Measurements from ENCODE around the gene KRT6A. TPM values are rescaled to one million over a fixed set of nuclear protein-coding genes. Genes with fewer than 3 reads are reported as not detected.
A peak's percentile ranks its signal among the peaks of the same experiment; 100 is the strongest.

KRT6A gene
- polyA plus RNA-seq, 1 donor (not counting 4 experiments of a cell fraction or from before 2014, with no cell fraction given) = 12,338 TPM

GRCh38 chr12:52498946-52499345, 5.9 kb upstream of the KRT6A start:
- H3K27me3 ChIP-seq (ENCODE audit: control insufficient read depth, extremely low read depth, insufficient read depth, low read length) = no peaks in the 10 kb centered on the region
- no peak overlapping the region for H3K4me2 ChIP-seq (ENCODE audit: control insufficient read depth, extremely low read depth, insufficient read depth, low read depth, low read length)
- DNase-seq (ENCODE audit: low read depth, low spot score) (no peak), FAIRE-seq (no peak)
- H3K9me3 ChIP-seq (ENCODE audit: control insufficient read depth, low read depth, low read length) = no peaks in the 10 kb centered on the region
- H3K4me1 ChIP-seq (ENCODE audit: control insufficient read depth, extremely low read depth, insufficient read depth, low read length) = peaks cover 55% of the 10 kb centered on the region
- H3K27ac ChIP-seq (ENCODE audit: control insufficient read depth, insufficient read depth, low read length) = no peak overlapping the region
- no peak overlapping the region for H3K4me3 ChIP-seq (ENCODE audit: control insufficient read depth in 2 of 3, extremely low read depth in 1 of 3, insufficient read depth in 2 of 3, low read depth in 1 of 3, low read length in 3 of 3)
- no peak overlapping the region for H3K9ac ChIP-seq (ENCODE audit: control insufficient read depth, extremely low read depth, insufficient read depth, low read length)
- no peaks in the 10 kb centered on the region for H3K79me2 ChIP-seq (ENCODE audit: control insufficient read depth, insufficient read depth, low read length)
- no peak overlapping the region for H2AFZ ChIP-seq (ENCODE audit: control insufficient read depth, low read length)
- no peaks in the 10 kb centered on the region for H3K36me3 ChIP-seq (ENCODE audit: control insufficient read depth in 2 of 2, extremely low read depth in 1 of 2, insufficient read depth in 2 of 2, low read length in 2 of 2)
- no peak for TF ChIP-seq EZH2 (IDR thresholded peaks at IDR 0.05; ENCODE audit: low read length)
- no peak for TF ChIP-seq CTCF (optimal IDR thresholded peaks at IDR 0.05 in 1 of 3, IDR thresholded peaks at IDR 0.05 in 1 of 3, conservative IDR thresholded peaks at IDR 0.05 in 1 of 3; ENCODE audit: extremely low read depth in 1 of 3, insufficient read depth in 2 of 3, low read length in 3 of 3)
- H3K9me1 ChIP-seq (ENCODE audit: control insufficient read depth, extremely low read depth, insufficient read depth, low read length) = no peaks in the 10 kb centered on the region
- no peaks in the 10 kb centered on the region for H4K20me1 ChIP-seq (ENCODE audit: control insufficient read depth, extremely low read depth, insufficient read depth, low read length)
- dilution Hi-C loops (cut with MboI; ENCODE audit: extremely low pct_ligation_motif_present, low sequenced_read_pairs) = no loop called here

GRCh38 chr12:52497975-52498374, 4.9 kb upstream of the KRT6A start:
- Histone ChIP-seq H3K4me1 (ENCODE audit: control insufficient read depth, extremely low read depth, insufficient read depth, low read length) (peaks cover 62% of the 10 kb centered on the region), H3K9ac (ENCODE audit: control insufficient read depth, extremely low read depth, insufficient read depth, low read length) (no peak overlapping the region), H3K79me2 (ENCODE audit: control insufficient read depth, insufficient read depth, low read length) (peaks cover 2% of the 10 kb centered on the region), H3K27ac (ENCODE audit: control insufficient read depth, insufficient read depth, low read length) (no peak overlapping the region), H3K9me3 (ENCODE audit: control insufficient read depth, low read depth, low read length) (no peaks in the 10 kb centered on the region), H3K9me1 (ENCODE audit: control insufficient read depth, extremely low read depth, insufficient read depth, low read length) (no peaks in the 10 kb centered on the region), H3K4me2 (ENCODE audit: control insufficient read depth, extremely low read depth, insufficient read depth, low read depth, low read length) (no peak overlapping the region), H3K27me3 (ENCODE audit: control insufficient read depth, extremely low read depth, insufficient read depth, low read length) (no peaks in the 10 kb centered on the region), H3K4me3 (ENCODE audit: control insufficient read depth in 2 of 3, extremely low read depth in 1 of 3, insufficient read depth in 2 of 3, low read depth in 1 of 3, low read length in 3 of 3) (no peak overlapping the region), H3K36me3 (ENCODE audit: control insufficient read depth in 2 of 2, extremely low read depth in 1 of 2, insufficient read depth in 2 of 2, low read length in 2 of 2) (no peaks in the 10 kb centered on the region), H2AFZ (ENCODE audit: control insufficient read depth, low read length) (no peak overlapping the region), H4K20me1 (ENCODE audit: control insufficient read depth, extremely low read depth, insufficient read depth, low read length) (no peaks in the 10 kb centered on the region)
- dilution Hi-C loops (cut with MboI; ENCODE audit: extremely low pct_ligation_motif_present, low sequenced_read_pairs) = no loop called here
- no peak for DNase-seq (ENCODE audit: low read depth, low spot score)
- no peak for TF ChIP-seq EZH2 (IDR thresholded peaks at IDR 0.05; ENCODE audit: low read length)
- FAIRE-seq = no peak

GRCh38 chr12:52496590-52497071, 3.6 kb upstream of the KRT6A start:
- Histone ChIP-seq H3K27ac (ENCODE audit: control insufficient read depth, insufficient read depth, low read length) (peak overlapping the region; percentile 99), H3K4me3 (ENCODE audit: control insufficient read depth in 2 of 3, extremely low read depth in 1 of 3, insufficient read depth in 2 of 3, low read depth in 1 of 3, low read length in 3 of 3) (peak overlapping the region in 1 of 3 experiments; percentile 4), H3K4me1 (ENCODE audit: control insufficient read depth, extremely low read depth, insufficient read depth, low read length) (peaks cover 62% of the 10 kb centered on the region), H2AFZ (ENCODE audit: control insufficient read depth, low read length) (no peak overlapping the region), H3K9ac (ENCODE audit: control insufficient read depth, extremely low read depth, insufficient read depth, low read length) (peak overlapping the region; percentile 92), H3K9me3 (ENCODE audit: control insufficient read depth, low read depth, low read length) (no peaks in the 10 kb centered on the region), H3K79me2 (ENCODE audit: control insufficient read depth, insufficient read depth, low read length) (peaks cover 10% of the 10 kb centered on the region), H3K9me1 (ENCODE audit: control insufficient read depth, extremely low read depth, insufficient read depth, low read length) (no peaks in the 10 kb centered on the region), H4K20me1 (ENCODE audit: control insufficient read depth, extremely low read depth, insufficient read depth, low read length) (peaks cover 8% of the 10 kb centered on the region), H3K4me2 (ENCODE audit: control insufficient read depth, extremely low read depth, insufficient read depth, low read depth, low read length) (peak overlapping the region; percentile 96), H3K36me3 (ENCODE audit: control insufficient read depth in 2 of 2, extremely low read depth in 1 of 2, insufficient read depth in 2 of 2, low read length in 2 of 2) (peaks cover 2 to 5% of the 10 kb centered on the region in 2 experiments), H3K27me3 (ENCODE audit: control insufficient read depth, extremely low read depth, insufficient read depth, low read length) (no peaks in the 10 kb centered on the region)
- dilution Hi-C loops (cut with MboI; ENCODE audit: extremely low pct_ligation_motif_present, low sequenced_read_pairs) = no loop called here
- DNase-seq (ENCODE audit: low read depth, low spot score) = peak; percentile 96
- no peak for TF ChIP-seq CTCF (optimal IDR thresholded peaks at IDR 0.05 in 1 of 3, IDR thresholded peaks at IDR 0.05 in 1 of 3, conservative IDR thresholded peaks at IDR 0.05 in 1 of 3; ENCODE audit: extremely low read depth in 1 of 3, insufficient read depth in 2 of 3, low read length in 3 of 3)
- no peak for TF ChIP-seq EZH2 (IDR thresholded peaks at IDR 0.05; ENCODE audit: low read length)
- peak; percentile 99 for FAIRE-seq

Measured in keratinocyte (primary cell).